ENCODE results near the gene NKAIN1. TPM values are rescaled to one million over a fixed set of nuclear protein-coding genes. Genes with fewer than 3 reads are reported as not detected.

The NKAIN1 gene
- total RNA-seq, 1 experiment from 2014 or later = 1.1 TPM

GRCh38 chr1:31219489-31219888 is 20.2 kb downstream of the NKAIN1 start:
- H3K4me2 ChIP-seq (ENCODE audit: low read length) = no peak overlapping the region
- ChIA-PET CTCF (no interaction called here), POLR2A (no interaction called here), RAD21 (ENCODE audit: low non-redundant PET in 1 of 2, low total read pairs in 2 of 2, uncharacterized antibody in 2 of 2, unreplicated experiment in 2 of 2) (no interaction called here)
- H3K9me2 ChIP-seq (ENCODE audit: insufficient read depth) = no peaks in the 10 kb centered on the region
- H3K9me3 ChIP-seq (ENCODE audit: control insufficient read depth in 1 of 2, insufficient read depth in 1 of 2, low read depth in 1 of 2, low read length in 2 of 2) = no peaks in the 10 kb centered on the region
- no peak overlapping the region for H2AFZ ChIP-seq (ENCODE audit: low read depth, low read length, poor library complexity, severe bottlenecking)
- no peak for DNase-seq (ENCODE audit: low read depth, low spot score)
- no peak for ATAC-seq
- no TSS peak for BruUV-seq (replicated peaks)
- H3K36me3 ChIP-seq (ENCODE audit: control insufficient read depth in 1 of 2, insufficient read depth in 2 of 2, low read length in 2 of 2) = no peaks in the 10 kb centered on the region
- H4K20me1 ChIP-seq (ENCODE audit: insufficient read depth) = no peaks in the 10 kb centered on the region
- no peak overlapping the region for H3K9ac ChIP-seq (ENCODE audit: low read length)
- no peak overlapping the region for H3K27ac ChIP-seq (ENCODE audit: low read depth, low read length)
- intact Hi-C loops (cut with micrococcal nuclease) = no loop called here
- 0 out of 2 replicates have a peak, but pooled peaks cover 9% of the 10 kb centered on the region for H3K27me3 ChIP-seq (ENCODE audit: insufficient read depth, low read length)
- TF ChIP-seq EGR1 (IDR thresholded peaks at IDR 0.05; ENCODE audit: low read depth) (no peak), EZH2 (IDR thresholded peaks at IDR 0.05) (no peak), EZH2phosphoT487 (IDR thresholded peaks at IDR 0.05; ENCODE audit: borderline replicate concordance) (no peak), ZFX (IDR thresholded peaks at IDR 0.05) (no peak), RAD21 (IDR thresholded peaks at IDR 0.05; ENCODE audit: low read depth) (no peak), TCF7L2 (IDR thresholded peaks at IDR 0.05; ENCODE audit: borderline replicate concordance, extremely low read depth, insufficient read depth, insufficient read length) (no peak), POLR2AphosphoS5 (IDR thresholded peaks at IDR 0.05; ENCODE audit: low read depth, low read length) (no peak), CBX3 (IDR thresholded peaks at IDR 0.05; ENCODE audit: low read depth) (no peak), SRF (IDR thresholded peaks at IDR 0.05; ENCODE audit: low read depth) (no peak), ZBTB33 (IDR thresholded peaks at IDR 0.05; ENCODE audit: extremely low read depth, insufficient replicate concordance, low read length) (no peak), REST (IDR thresholded peaks at IDR 0.05; ENCODE audit: low read depth) (no peak), ELF1 (IDR thresholded peaks at IDR 0.05; ENCODE audit: borderline replicate concordance, low read depth) (no peak), FOSL1 (IDR thresholded peaks at IDR 0.05; ENCODE audit: low read depth) (no peak), SIN3A (IDR thresholded peaks at IDR 0.05; ENCODE audit: low read depth) (no peak), JUND (IDR thresholded peaks at IDR 0.05) (no peak), ZNF274 (IDR thresholded peaks at IDR 0.05; ENCODE audit: low read depth, low read length) (no peak), ATF3 (IDR thresholded peaks at IDR 0.05) (no peak), YY1 (IDR thresholded peaks at IDR 0.05; ENCODE audit: extremely low read depth, insufficient replicate concordance, low read depth, low read length) (no peak), SP1 (IDR thresholded peaks at IDR 0.05; ENCODE audit: low read depth) (no peak)
- H3K4me3 ChIP-seq (replicated peaks in 1 of 2; ENCODE audit: low read depth in 1 of 2, low read length in 2 of 2) = no peak overlapping the region
- no peaks in the 10 kb centered on the region; a peak in 1 of 4 replicates for H3K4me1 ChIP-seq (ENCODE audit: control insufficient read depth in 1 of 2, insufficient read depth in 2 of 2, low read length in 2 of 2)
- no peaks in the 10 kb centered on the region for H3K79me2 ChIP-seq (ENCODE audit: insufficient read depth, low read length)
